Sigmoid colon (tissue), 7 donors: Measurements from ENCODE around the gene AAMP. TPM values are rescaled to one million over a fixed set of nuclear protein-coding genes. Genes with fewer than 3 reads are reported as not detected.

ENCODE experiments used
- DNase-seq: peaks from one replicate; pipeline ENCODE4 v3.0.0-alpha.2; 2019
- H3K27ac ChIP-seq, 4 donors: fragments of 200-600 bp; sonication (generic); one replicate each; pipeline ENCODE4 v1.5.1; 2016 to 2019; ENCODE audit warnings: mild to moderate bottlenecking in 1 of 4
- H3K27me3 ChIP-seq, 3 donors: fragments of 200-600 bp; sonication (generic); one replicate each; pipeline ENCODE4 v1.5.1; 2019; ENCODE audit warnings: mild to moderate bottlenecking in 1 of 3
- H3K36me3 ChIP-seq, 4 donors: fragments of 200-600 bp; sonication (generic); one replicate each; pipeline ENCODE4 v1.5.1; 2016 to 2019
- H3K4me1 ChIP-seq, 4 donors: fragments of 200-600 bp; sonication (generic); one replicate each; pipeline ENCODE4 v1.5.1; 2017 to 2019
- H3K4me3 ChIP-seq, 4 donors: fragments of 200-600 bp; sonication (generic); one replicate each; pipeline ENCODE4 v1.5.1; 2017 to 2019; ENCODE audit warnings: mild to moderate bottlenecking in 2 of 4, moderate library complexity in 1 of 4
- H3K9me3 ChIP-seq, 4 donors: fragments of 200-600 bp in 3 of 4; sonication (generic) in 3 of 4; one replicate each; pipeline versions ENCODE4 v1.5.1 to v1.6.1; 2013 to 2019
- EP300 ChIP-seq, 4 donors: sonication (generic); formaldehyde crosslinking; IDR thresholded peaks; one replicate each; pipeline ENCODE4 v1.6.1; 2017; ENCODE audit warnings: antibody characterized with exemption in 4 of 4
- POLR2A ChIP-seq, 2 donors: fragments of 450-650 bp; IDR thresholded peaks; one replicate each; pipeline ENCODE4 v1.6.1; 2016; ENCODE audit warnings: antibody characterized with exemption in 2 of 2, mild to moderate bottlenecking in 2 of 2, moderate library complexity in 2 of 2
- POLR2AphosphoS5 ChIP-seq, 4 donors: sonication (generic); formaldehyde crosslinking; IDR thresholded peaks; one replicate each; pipeline ENCODE4 v1.6.1; 2017; ENCODE audit warnings: antibody characterized with exemption in 4 of 4
- WGBS, 2 donors: extraction: QIAGEN DNeasy Blood & Tissue Kit; methylation state at CpG; one replicate each; pipeline ENCODE4 v1.1.7; 2013; 5-methylcytosine and 5-hydroxymethylcytosine counted together
- intact Hi-C: fragments of 100-400 bp; cut with DNase I; formaldehyde crosslinking; loops from one replicate; pipeline ENCODE4 v1.15.1; 2023
- polyA plus RNA-seq, 3 donors: library from polyadenylated mRNA; stranded (reverse); fragments of 200-250 nt; gene quantifications; one replicate each; pipeline ENCODE4 v1.2.3, GENCODE V29; 2013
- total RNA-seq, 4 donors: library from RNA; depleted of rRNA; stranded (reverse); fragments of >200 nt; gene quantifications; one replicate each; pipeline ENCODE4 v1.1.0, GENCODE V29; 2016
- TF ChIP-seq, protein P1 (sequence below), 4 experiments: fragments of 450-650 bp in 3 of 4; fragments of 200-600 bp in 1 of 4; IDR thresholded peaks; one replicate each; pipeline ENCODE4 v1.5.1; 2016 to 2019; ENCODE audit warnings: antibody characterized with exemption in 4 of 4, mild to moderate bottlenecking in 3 of 4, moderate library complexity in 2 of 4
- donor health status: healthy with polysubstance abuse.
- donor health status: Bipolar disorder and iron deficiency.
- donor health status: healthy.

Gene AAMP
- total and polyA plus RNA-seq, 7 donors: 85.7 to 141 (median 103) TPM

DNA sequence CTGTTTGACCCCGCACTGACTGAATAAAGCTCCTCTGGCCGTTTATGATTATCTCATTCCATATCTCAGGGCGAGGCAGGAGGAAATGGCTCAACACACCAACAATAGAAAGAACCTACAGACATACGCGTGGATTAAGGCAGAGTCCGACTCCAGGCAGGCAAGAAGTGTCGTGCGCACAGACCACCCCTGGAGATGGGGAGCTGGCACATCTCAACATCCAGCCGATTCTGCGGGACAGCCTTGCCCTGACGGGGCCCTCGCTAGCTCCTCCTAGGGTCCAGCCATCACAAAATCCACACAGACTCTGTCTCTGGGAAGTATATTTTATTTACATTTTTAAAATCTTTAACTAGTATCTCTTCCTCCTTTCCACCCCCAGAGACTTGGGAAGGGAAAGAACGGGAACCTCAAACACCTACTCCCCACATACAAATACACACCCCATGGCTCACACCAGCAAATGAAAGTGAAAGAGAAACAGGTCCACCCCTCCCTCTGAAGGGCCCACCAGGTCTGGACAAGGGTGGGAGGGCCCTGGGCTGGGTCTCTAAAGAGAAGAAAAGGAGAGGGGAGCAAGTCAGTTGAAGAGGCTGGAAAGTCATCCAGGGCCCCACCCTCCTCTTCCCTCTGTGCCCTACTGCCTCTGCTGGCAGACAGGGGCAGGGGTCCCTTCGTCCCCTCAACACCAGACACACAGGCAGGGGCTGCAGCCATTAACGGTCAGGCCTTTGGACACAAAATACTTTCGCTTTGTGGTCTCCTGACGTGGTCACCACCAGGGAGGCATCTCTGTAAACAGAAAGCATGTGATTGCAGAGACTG, 5.9 kb downstream of the AAMP start:
- Histone ChIP-seq H3K9me3 (no peaks in the 10 kb centered on the region), H3K27me3 (no peaks in the 10 kb centered on the region), H3K36me3 (peaks cover 29 to 48% (median 33%) of the 10 kb centered on the region in 4 donors), H3K4me1 (peaks cover 0 to 69% (median 62%) of the 10 kb centered on the region in 4 donors), H3K4me3 (no peak overlapping the region), H3K27ac (peak overlapping the region in 3 of 4 donors; percentile 18 to 82 (median 49))
- intact Hi-C loops: no loop called here
- TF ChIP-seq POLR2AphosphoS5 (IDR thresholded peaks at IDR 0.05): no peak
- TF ChIP-seq POLR2A (IDR thresholded peaks at IDR 0.05): no peak
- TF ChIP-seq, protein P1, sequence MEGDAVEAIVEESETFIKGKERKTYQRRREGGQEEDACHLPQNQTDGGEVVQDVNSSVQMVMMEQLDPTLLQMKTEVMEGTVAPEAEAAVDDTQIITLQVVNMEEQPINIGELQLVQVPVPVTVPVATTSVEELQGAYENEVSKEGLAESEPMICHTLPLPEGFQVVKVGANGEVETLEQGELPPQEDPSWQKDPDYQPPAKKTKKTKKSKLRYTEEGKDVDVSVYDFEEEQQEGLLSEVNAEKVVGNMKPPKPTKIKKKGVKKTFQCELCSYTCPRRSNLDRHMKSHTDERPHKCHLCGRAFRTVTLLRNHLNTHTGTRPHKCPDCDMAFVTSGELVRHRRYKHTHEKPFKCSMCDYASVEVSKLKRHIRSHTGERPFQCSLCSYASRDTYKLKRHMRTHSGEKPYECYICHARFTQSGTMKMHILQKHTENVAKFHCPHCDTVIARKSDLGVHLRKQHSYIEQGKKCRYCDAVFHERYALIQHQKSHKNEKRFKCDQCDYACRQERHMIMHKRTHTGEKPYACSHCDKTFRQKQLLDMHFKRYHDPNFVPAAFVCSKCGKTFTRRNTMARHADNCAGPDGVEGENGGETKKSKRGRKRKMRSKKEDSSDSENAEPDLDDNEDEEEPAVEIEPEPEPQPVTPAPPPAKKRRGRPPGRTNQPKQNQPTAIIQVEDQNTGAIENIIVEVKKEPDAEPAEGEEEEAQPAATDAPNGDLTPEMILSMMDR (IDR thresholded peaks at IDR 0.05): no peak
- TF ChIP-seq EP300 (IDR thresholded peaks at IDR 0.05): no peak
- 16 to 51% methylated on average over 17 of the region's 17 CpGs for WGBS, 2 donors
- peak; percentile 64 for DNase-seq

DNA sequence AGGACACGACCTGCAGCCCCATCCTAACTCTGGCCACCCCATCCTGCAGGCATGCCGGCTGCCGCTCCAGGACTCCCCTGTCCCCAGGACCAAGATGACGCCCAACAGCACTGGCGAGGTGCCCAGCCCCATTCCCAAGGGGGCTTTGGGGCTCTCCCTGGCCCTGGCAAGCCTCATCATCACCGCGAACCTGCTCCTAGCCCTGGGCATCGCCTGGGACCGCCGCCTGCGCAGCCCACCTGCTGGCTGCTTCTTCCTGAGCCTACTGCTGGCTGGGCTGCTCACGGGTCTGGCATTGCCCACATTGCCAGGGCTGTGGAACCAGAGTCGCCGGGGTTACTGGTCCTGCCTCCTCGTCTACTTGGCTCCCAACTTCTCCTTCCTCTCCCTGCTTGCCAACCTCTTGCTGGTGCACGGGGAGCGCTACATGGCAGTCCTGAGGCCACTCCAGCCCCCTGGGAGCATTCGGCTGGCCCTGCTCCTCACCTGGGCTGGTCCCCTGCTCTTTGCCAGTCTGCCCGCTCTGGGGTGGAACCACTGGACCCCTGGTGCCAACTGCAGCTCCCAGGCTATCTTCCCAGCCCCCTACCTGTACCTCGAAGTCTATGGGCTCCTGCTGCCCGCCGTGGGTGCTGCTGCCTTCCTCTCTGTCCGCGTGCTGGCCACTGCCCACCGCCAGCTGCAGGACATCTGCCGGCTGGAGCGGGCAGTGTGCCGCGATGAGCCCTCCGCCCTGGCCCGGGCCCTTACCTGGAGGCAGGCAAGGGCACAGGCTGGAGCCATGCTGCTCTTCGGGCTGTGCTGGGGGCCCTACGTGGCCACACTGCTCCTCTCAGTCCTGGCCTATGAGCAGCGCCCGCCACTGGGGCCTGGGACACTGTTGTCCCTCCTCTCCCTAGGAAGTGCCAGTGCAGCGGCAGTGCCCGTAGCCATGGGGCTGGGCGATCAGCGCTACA, 7.0 kb downstream of the AAMP start:
- WGBS, 2 donors: 88 to 91% methylated on average over 39 of the region's 39 CpGs
- Histone ChIP-seq H3K9me3 (no peaks in the 10 kb centered on the region), H3K27ac (peak overlapping the region in 3 of 4 donors; percentile 49 to 89 (median 82)), H3K36me3 (peaks cover 29 to 48% (median 33%) of the 10 kb centered on the region in 4 donors), H3K27me3 (no peaks in the 10 kb centered on the region), H3K4me3 (peak overlapping the region in 1 of 4 donors; percentile 20), H3K4me1 (peaks cover 0 to 69% (median 65%) of the 10 kb centered on the region in 4 donors)
- TF ChIP-seq POLR2A (IDR thresholded peaks at IDR 0.05): no peak
- DNase-seq: peak; percentile 69
- intact Hi-C loops: no loop called here

DNA sequence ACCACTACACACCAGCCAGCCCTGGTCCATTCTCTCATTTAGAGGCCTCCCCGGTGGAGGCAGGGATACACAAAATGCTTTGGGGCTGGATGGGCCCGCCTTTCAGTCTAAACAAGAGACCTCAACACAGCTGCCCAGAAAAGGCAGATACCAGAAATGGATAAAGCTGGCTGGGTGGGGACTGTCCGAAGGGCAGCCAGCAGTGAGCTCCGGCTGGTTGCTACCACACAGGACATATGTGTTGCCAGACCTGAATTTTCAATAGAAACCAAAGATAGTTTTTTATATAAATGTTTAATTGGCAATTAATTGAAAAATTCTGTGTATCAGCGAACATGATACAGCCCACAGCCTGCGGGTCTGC, 7.7 kb downstream of the AAMP start:
- intact Hi-C loops: no loop called here
- peak overlapping the region; percentile 80 to 89 (median 83) for H3K27ac ChIP-seq
- H3K4me3 ChIP-seq: peak overlapping the region in 1 of 4 donors; percentile 20
- TF ChIP-seq, protein P1 (IDR thresholded peaks at IDR 0.05): no peak
- TF ChIP-seq POLR2A (IDR thresholded peaks at IDR 0.05) (no peak), POLR2AphosphoS5 (IDR thresholded peaks at IDR 0.05) (no peak), EP300 (IDR thresholded peaks at IDR 0.05) (no peak)
- no peaks in the 10 kb centered on the region for H3K9me3 ChIP-seq
- WGBS, 2 donors: 75 to 83% methylated on average over 6 of the region's 6 CpGs
- no peak for DNase-seq
- H3K36me3 ChIP-seq: peaks cover 23 to 42% (median 33%) of the 10 kb centered on the region in 4 donors
- H3K27me3 ChIP-seq: no peaks in the 10 kb centered on the region
- peaks cover 0 to 68% (median 64%) of the 10 kb centered on the region in 4 donors for H3K4me1 ChIP-seq

DNA sequence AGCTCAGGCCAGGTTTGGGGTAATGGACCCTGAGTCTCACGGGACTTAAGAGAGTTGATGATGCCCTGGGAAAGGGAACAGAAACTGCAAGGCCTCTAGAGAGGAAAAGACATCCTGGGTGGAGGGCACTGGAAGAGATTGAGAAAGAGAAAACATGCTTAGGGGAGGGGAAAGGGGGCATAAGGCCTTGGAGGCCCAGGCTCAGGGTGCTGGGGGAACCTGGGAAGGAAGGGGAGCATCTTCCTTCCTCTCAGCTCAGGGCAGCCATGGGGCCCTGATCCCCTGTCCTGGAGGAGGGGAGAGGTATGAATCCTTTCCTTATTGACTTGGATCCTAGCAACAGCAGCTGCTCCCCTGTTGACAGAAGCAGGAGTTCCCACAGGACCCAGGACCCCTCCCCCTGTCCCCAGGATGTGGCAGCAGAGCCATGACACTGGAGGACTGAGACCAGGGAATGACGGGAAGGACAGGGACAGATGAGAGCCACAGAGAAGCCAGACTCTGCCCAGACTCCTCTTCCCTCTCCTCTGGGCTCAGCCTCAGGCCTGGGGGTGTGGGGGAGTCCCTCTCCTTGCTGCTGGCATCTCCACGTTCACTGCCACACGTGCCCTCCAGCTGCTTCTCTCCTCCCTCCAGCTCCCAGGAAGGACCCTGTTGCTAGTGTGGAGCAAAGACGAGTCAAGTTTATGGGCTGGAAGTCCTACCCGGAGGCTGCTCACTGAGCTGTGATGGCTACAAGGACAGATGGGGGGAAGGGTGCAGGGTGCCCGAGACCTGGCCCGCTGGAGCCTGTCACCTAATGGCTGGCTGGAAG, 8.3 kb downstream of the AAMP start:
- H3K27me3 ChIP-seq: no peaks in the 10 kb centered on the region
- no peaks in the 10 kb centered on the region for H3K9me3 ChIP-seq
- H3K27ac ChIP-seq: peak overlapping the region; percentile 80 to 89 (median 83)
- H3K36me3 ChIP-seq: peaks cover 23 to 39% (median 29%) of the 10 kb centered on the region in 4 donors
- H3K4me3 ChIP-seq: peak overlapping the region in 1 of 4 donors; percentile 20
- DNase-seq: peak; percentile 68
- 52 to 61% methylated on average over 8 of the region's 8 CpGs for WGBS, 2 donors
- peaks cover 0 to 72% (median 64%) of the 10 kb centered on the region in 4 donors for H3K4me1 ChIP-seq
- TF ChIP-seq POLR2AphosphoS5 (IDR thresholded peaks at IDR 0.05) (no peak), POLR2A (IDR thresholded peaks at IDR 0.05) (no peak), EP300 (IDR thresholded peaks at IDR 0.05) (no peak)
- TF ChIP-seq, protein P1 (IDR thresholded peaks at IDR 0.05): no peak
- intact Hi-C loops: no loop called here
